ENCODE results near the gene SPON1.

SPON1 gene

DNA sequence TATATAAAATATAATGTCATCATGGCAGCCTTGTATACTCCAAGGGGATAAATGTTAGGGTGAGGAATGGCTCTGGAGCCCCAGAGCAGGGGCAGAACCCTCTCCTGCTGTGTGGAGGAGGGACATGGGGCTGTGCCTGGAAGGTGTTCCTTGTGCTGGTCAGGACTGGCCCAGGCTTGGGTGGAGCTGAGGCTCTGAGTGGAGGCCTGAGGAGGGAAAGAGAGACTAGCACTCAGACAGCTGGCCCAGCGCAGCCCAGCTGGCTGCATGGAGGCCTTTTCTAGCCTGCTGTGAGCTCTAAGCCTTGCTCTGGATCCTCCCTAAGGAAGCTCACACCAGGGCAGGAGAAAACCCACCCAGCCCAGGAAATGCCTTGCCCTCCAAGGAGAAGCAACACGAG, 282.9 kb downstream of the SPON1 start:
- no peaks in the 10 kb centered on the region for H3F3A ChIP-seq (ENCODE audit: low read depth)
- H2AFZ ChIP-seq (ENCODE audit: low read length), result no peak overlapping the region
- H3K4me1 ChIP-seq (ENCODE audit: insufficient read depth, low read length, poor library complexity, severe bottlenecking), result peaks cover 7% of the 10 kb centered on the region
- no peak for TF ChIP-seq EZH2phosphoT487 (IDR thresholded peaks at IDR 0.05; ENCODE audit: borderline replicate concordance)
- TF ChIP-seq, protein P1, sequence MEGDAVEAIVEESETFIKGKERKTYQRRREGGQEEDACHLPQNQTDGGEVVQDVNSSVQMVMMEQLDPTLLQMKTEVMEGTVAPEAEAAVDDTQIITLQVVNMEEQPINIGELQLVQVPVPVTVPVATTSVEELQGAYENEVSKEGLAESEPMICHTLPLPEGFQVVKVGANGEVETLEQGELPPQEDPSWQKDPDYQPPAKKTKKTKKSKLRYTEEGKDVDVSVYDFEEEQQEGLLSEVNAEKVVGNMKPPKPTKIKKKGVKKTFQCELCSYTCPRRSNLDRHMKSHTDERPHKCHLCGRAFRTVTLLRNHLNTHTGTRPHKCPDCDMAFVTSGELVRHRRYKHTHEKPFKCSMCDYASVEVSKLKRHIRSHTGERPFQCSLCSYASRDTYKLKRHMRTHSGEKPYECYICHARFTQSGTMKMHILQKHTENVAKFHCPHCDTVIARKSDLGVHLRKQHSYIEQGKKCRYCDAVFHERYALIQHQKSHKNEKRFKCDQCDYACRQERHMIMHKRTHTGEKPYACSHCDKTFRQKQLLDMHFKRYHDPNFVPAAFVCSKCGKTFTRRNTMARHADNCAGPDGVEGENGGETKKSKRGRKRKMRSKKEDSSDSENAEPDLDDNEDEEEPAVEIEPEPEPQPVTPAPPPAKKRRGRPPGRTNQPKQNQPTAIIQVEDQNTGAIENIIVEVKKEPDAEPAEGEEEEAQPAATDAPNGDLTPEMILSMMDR (conservative IDR thresholded peaks at IDR 0.05; ENCODE audit: low read length), result no peak
- H3K79me2 ChIP-seq (ENCODE audit: insufficient read depth, low read length), result no peaks in the 10 kb centered on the region
- no peaks in the 10 kb centered on the region for H3K27me3 ChIP-seq (ENCODE audit: insufficient read depth, low read length, poor library complexity, severe bottlenecking)
- no peaks in the 10 kb centered on the region for H3K9me3 ChIP-seq (ENCODE audit: insufficient read depth, low read depth, low read length)
- H3K9ac ChIP-seq (ENCODE audit: low read depth, low read length, poor library complexity, severe bottlenecking), result no peak overlapping the region
- H3K4me2 ChIP-seq (ENCODE audit: low read depth, low read length, poor library complexity, severe bottlenecking), result no peak overlapping the region
- H4K20me1 ChIP-seq (ENCODE audit: insufficient read depth, low read length, poor library complexity, severe bottlenecking), result no peaks in the 10 kb centered on the region
- no peaks in the 10 kb centered on the region for H3K9me2 ChIP-seq (replicated peaks; ENCODE audit: low read depth, low read length)
- H3K36me3 ChIP-seq (ENCODE audit: insufficient read depth, low read length), result no peaks in the 10 kb centered on the region
- H3K4me3 ChIP-seq (ENCODE audit: low read length, poor library complexity, severe bottlenecking), result no peak overlapping the region

DNA sequence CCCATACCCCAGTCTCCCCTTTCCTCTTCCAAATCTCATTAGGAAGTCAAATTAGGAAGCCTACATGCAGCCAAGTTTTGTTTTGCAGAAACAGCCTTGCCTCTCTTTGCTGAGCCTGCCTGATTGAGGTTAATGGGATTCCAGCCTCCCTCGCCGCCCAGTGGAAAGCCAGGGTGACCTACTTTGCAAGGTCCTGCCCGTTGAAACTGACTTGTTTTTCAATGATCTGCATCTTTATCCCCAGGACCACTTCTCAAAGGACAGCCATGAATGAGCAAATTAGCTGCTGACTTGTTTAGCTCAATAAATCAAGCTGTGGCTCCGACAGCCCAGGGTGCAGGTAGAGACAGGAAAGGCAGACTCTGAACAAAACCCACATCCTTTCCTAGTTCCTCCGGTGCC, 286.1 kb downstream of the SPON1 start:
- Histone ChIP-seq H4K20me1 (ENCODE audit: insufficient read depth, low read length, poor library complexity, severe bottlenecking) (no peaks in the 10 kb centered on the region), H3F3A (ENCODE audit: low read depth) (no peaks in the 10 kb centered on the region), H3K27me3 (ENCODE audit: insufficient read depth, low read length, poor library complexity, severe bottlenecking) (peaks cover 10% of the 10 kb centered on the region), H3K79me2 (ENCODE audit: insufficient read depth, low read length) (no peaks in the 10 kb centered on the region), H3K9me3 (ENCODE audit: insufficient read depth, low read depth, low read length) (no peaks in the 10 kb centered on the region), H3K4me3 (ENCODE audit: low read length, poor library complexity, severe bottlenecking) (no peak overlapping the region), H2AFZ (ENCODE audit: low read length) (no peak overlapping the region), H3K4me2 (ENCODE audit: low read depth, low read length, poor library complexity, severe bottlenecking) (no peak overlapping the region), H3K9ac (ENCODE audit: low read depth, low read length, poor library complexity, severe bottlenecking) (no peak overlapping the region), H3K9me2 (replicated peaks; ENCODE audit: low read depth, low read length) (no peaks in the 10 kb centered on the region), H3K36me3 (ENCODE audit: insufficient read depth, low read length) (no peaks in the 10 kb centered on the region), H3K4me1 (ENCODE audit: insufficient read depth, low read length, poor library complexity, severe bottlenecking) (peaks cover 7% of the 10 kb centered on the region)
- no peak for TF ChIP-seq EZH2phosphoT487 (IDR thresholded peaks at IDR 0.05; ENCODE audit: borderline replicate concordance)
- TF ChIP-seq, protein P1 (conservative IDR thresholded peaks at IDR 0.05; ENCODE audit: low read length), result no peak

DNA sequence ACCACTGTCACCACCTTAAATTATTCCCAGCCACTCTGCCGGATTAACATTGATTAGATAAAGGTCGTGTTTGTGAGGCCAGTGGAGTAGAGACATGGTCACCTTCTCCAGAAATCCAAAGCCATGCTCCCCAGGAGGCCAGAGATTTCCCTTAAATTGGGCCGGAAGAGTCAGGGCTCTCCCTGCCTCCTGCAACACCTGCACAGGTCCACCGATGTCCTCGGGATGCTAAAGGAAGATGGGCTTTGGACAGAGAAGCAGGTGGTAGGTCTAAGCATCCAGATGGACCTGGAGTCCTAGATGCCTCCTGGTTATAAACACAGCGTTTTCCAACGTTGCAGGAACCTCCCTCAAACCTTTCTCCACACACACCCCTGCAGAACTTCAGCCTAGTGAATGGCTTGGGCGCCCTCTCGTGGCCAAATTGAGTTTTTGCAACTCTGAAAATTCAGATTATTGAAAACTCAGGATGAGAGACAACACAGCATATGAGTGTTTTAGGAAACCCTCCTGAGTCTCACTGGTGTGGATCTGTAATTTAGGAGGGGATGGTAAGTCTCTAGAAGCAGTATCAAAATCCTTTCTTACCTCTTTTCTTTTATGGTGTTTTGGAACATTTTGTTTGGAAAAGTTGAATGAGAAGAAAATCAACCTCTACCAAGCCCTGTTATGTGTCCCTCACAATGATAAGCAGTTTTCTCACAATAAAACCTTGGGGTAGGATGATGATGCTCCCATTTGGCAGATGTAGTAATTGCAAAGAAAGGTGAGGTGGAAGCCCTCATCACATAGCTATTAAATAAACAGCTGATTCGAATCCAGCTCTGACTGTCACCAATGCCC, 286.8 kb downstream of the SPON1 start:
- Histone ChIP-seq H3K9me2 (replicated peaks; ENCODE audit: low read depth, low read length) (no peaks in the 10 kb centered on the region), H3K4me2 (ENCODE audit: low read depth, low read length, poor library complexity, severe bottlenecking) (no peak overlapping the region), H3K4me1 (ENCODE audit: insufficient read depth, low read length, poor library complexity, severe bottlenecking) (peaks cover 7% of the 10 kb centered on the region), H3K36me3 (ENCODE audit: insufficient read depth, low read length) (no peaks in the 10 kb centered on the region), H3K79me2 (ENCODE audit: insufficient read depth, low read length) (no peaks in the 10 kb centered on the region), H3F3A (ENCODE audit: low read depth) (no peaks in the 10 kb centered on the region), H4K20me1 (ENCODE audit: insufficient read depth, low read length, poor library complexity, severe bottlenecking) (no peaks in the 10 kb centered on the region), H3K9me3 (ENCODE audit: insufficient read depth, low read depth, low read length) (no peaks in the 10 kb centered on the region), H3K27me3 (ENCODE audit: insufficient read depth, low read length, poor library complexity, severe bottlenecking) (peaks cover 17% of the 10 kb centered on the region), H3K4me3 (ENCODE audit: low read length, poor library complexity, severe bottlenecking) (no peak overlapping the region), H2AFZ (ENCODE audit: low read length) (no peak overlapping the region), H3K9ac (ENCODE audit: low read depth, low read length, poor library complexity, severe bottlenecking) (no peak overlapping the region)
- TF ChIP-seq, protein P1 (conservative IDR thresholded peaks at IDR 0.05; ENCODE audit: low read length), result peak; percentile 93
- no peak for TF ChIP-seq EZH2phosphoT487 (IDR thresholded peaks at IDR 0.05; ENCODE audit: borderline replicate concordance)

Measured in Loucy (cell line).